DND-41 (cell line): ENCODE results near the gene ITSN2.

Experiments
- ATAC-seq: fragments of 200-7000 bp; cut with Tn5 transposase; 3 replicates; pipeline ENCODE4 v1.9.1; 2021; ENCODE audit warnings: low read depth; ENCODE audit not compliant: insufficient read depth
- DNase-seq: peaks from one replicate; pipeline ENCODE4 v3.0.0-alpha.2; 2020
- H2AFZ ChIP-seq: 2 replicates; pipeline ENCODE4 v1.6.0; 2012; ENCODE audit warnings: low read depth, low read length
- H3K27ac ChIP-seq: 2 replicates; pipeline ENCODE4 v1.5.1; 2012; ENCODE audit warnings: low read length, inconsistent platforms
- H3K27me3 ChIP-seq: fragments of 200-600 bp; sonication (generic); 2 replicates; pipeline ENCODE4 v1.6.0; 2012; ENCODE audit warnings: low read length, mild to moderate bottlenecking, inconsistent platforms; ENCODE audit not compliant: insufficient read depth, poor library complexity
- H3K36me3 ChIP-seq: 2 replicates; pipeline ENCODE4 v1.5.1; 2012; ENCODE audit warnings: low read length, inconsistent platforms; ENCODE audit not compliant: insufficient read depth
- H3K4me1 ChIP-seq: 2 replicates; pipeline ENCODE4 v1.5.1; 2012; ENCODE audit warnings: mild to moderate bottlenecking, low read length; ENCODE audit not compliant: insufficient read depth
- H3K4me2 ChIP-seq: 2 replicates; pipeline ENCODE4 v1.6.0; 2012; ENCODE audit warnings: mild to moderate bottlenecking, moderate library complexity, low read length, inconsistent platforms; ENCODE audit not compliant: insufficient read depth
- H3K4me3 ChIP-seq, 2 experiments: fragments of 200-600 bp in 1 of 2; shearing (Covaris generic) in 1 of 2; 2 replicates each; pipeline ENCODE4 v1.5.1; 2012 to 2016; ENCODE audit warnings: inconsistent platforms in 2 of 2, low read length in 2 of 2, mild to moderate bottlenecking in 2 of 2, low read depth in 1 of 2, moderate library complexity in 1 of 2
- H3K79me2 ChIP-seq: 2 replicates; pipeline ENCODE4 v1.6.0; 2012; ENCODE audit warnings: low read length, inconsistent platforms; ENCODE audit not compliant: insufficient read depth
- H3K9ac ChIP-seq: 2 replicates; pipeline ENCODE4 v1.6.0; 2012; ENCODE audit warnings: low read depth, mild to moderate bottlenecking, inconsistent platforms, low read length, moderate library complexity
- H3K9me3 ChIP-seq: 2 replicates; pipeline ENCODE4 v1.5.1; 2012; ENCODE audit warnings: low read length, moderate library complexity, mild to moderate bottlenecking, inconsistent platforms; ENCODE audit not compliant: insufficient read depth, severe bottlenecking
- H4K20me1 ChIP-seq: 2 replicates; pipeline ENCODE4 v1.6.0; 2012; ENCODE audit warnings: low read length; ENCODE audit not compliant: insufficient read depth
- CTCF ChIP-seq: IDR thresholded peaks from 2 replicates; pipeline ENCODE4 v1.5.1; 2012; ENCODE audit warnings: borderline replicate concordance, low read length, moderate library complexity, mild to moderate bottlenecking; ENCODE audit not compliant: poor library complexity, severe bottlenecking; ENCODE audit errors: extremely low read depth
- EZH2 ChIP-seq: IDR thresholded peaks from 3 replicates; pipeline ENCODE4 v1.6.1; 2012; ENCODE audit warnings: borderline replicate concordance, low read depth, mild to moderate bottlenecking, moderate library complexity, low read length, inconsistent platforms; ENCODE audit not compliant: severe bottlenecking

ITSN2 gene

GRCh38 chr2:24214880-24215279 is 145.5 kb downstream of the ITSN2 start:
- no peaks in the 10 kb centered on the region for H3K79me2 ChIP-seq
- H3K27ac ChIP-seq = no peak overlapping the region
- no peaks in the 10 kb centered on the region for H3K4me1 ChIP-seq
- no peak for ATAC-seq
- peaks cover 21% of the 10 kb centered on the region; the same call in 1 of the 2 replicates for H3K36me3 ChIP-seq
- H3K4me2 ChIP-seq = no peak overlapping the region
- no peak overlapping the region for H3K4me3 ChIP-seq
- H4K20me1 ChIP-seq = no peaks in the 10 kb centered on the region
- no peaks in the 10 kb centered on the region for H3K9me3 ChIP-seq
- no peak overlapping the region for H3K9ac ChIP-seq
- no peak for DNase-seq
- H2AFZ ChIP-seq = no peak overlapping the region
- no peaks in the 10 kb centered on the region for H3K27me3 ChIP-seq
- TF ChIP-seq EZH2 (no peak), CTCF (no peak)

DNA sequence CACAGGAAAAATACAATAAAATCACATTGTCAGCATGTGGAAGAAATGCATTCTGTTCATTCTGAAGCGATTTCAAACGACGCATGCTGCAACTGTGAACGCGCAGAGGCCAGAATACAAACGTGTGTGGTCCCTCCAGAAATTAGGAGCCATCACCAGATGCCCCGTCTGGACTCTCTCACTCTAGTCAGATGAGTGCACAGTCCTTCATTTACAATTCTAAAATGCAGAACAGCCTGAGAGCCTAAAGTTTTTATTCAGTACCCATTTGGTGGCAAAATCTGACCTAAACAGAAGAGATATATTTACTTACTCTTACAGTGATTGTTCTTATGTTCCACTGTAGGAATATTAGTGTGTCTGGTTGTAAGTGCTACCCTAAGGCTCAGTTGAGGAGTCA is 148.9 kb downstream of the ITSN2 start:
- no peaks in the 10 kb centered on the region for H4K20me1 ChIP-seq
- peaks cover 36% of the 10 kb centered on the region for H3K36me3 ChIP-seq
- no peak overlapping the region for H3K27ac ChIP-seq
- H3K9me3 ChIP-seq = no peaks in the 10 kb centered on the region
- no peaks in the 10 kb centered on the region for H3K27me3 ChIP-seq
- H3K4me2 ChIP-seq = no peak overlapping the region
- H3K9ac ChIP-seq = no peak overlapping the region
- H3K79me2 ChIP-seq = no peaks in the 10 kb centered on the region
- ATAC-seq (no peak), DNase-seq (no peak)
- H3K4me3 ChIP-seq = no peak overlapping the region
- H2AFZ ChIP-seq = no peak overlapping the region
- no peak for TF ChIP-seq CTCF
- TF ChIP-seq EZH2 = no peak
- no peaks in the 10 kb centered on the region for H3K4me1 ChIP-seq

DNA sequence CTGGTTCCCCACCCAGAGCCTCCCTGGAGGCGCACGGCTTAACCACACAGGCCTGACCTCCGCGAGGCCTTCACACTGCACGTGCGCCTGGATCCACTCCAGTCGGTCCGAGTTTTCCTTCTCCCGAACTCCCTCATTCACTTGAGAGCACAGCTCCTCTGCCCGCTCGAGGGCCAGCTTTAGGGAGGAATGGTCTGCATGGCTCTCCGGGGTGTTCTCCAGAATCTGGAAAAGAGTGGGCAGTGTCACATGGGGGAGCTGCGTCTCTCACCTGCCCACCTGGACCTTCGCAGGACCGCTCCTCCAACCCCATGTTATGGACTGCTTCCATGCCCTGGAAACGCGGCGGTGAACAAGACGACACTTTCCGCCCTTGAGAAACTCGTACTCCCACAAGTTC is 149.6 kb downstream of the ITSN2 start:
- no peaks in the 10 kb centered on the region for H4K20me1 ChIP-seq
- no peak for TF ChIP-seq CTCF
- no peak for TF ChIP-seq EZH2
- no peaks in the 10 kb centered on the region for H3K4me1 ChIP-seq
- no peak overlapping the region for H3K27ac ChIP-seq
- no peak overlapping the region for H3K4me2 ChIP-seq
- no peaks in the 10 kb centered on the region for H3K9me3 ChIP-seq
- no peaks in the 10 kb centered on the region for H3K27me3 ChIP-seq
- peaks cover 29% of the 10 kb centered on the region for H3K36me3 ChIP-seq
- H3K4me3 ChIP-seq = no peak overlapping the region
- no peaks in the 10 kb centered on the region for H3K79me2 ChIP-seq
- H2AFZ ChIP-seq = no peak overlapping the region
- DNase-seq (no peak), ATAC-seq (no peak)
- no peak overlapping the region for H3K9ac ChIP-seq

DNA sequence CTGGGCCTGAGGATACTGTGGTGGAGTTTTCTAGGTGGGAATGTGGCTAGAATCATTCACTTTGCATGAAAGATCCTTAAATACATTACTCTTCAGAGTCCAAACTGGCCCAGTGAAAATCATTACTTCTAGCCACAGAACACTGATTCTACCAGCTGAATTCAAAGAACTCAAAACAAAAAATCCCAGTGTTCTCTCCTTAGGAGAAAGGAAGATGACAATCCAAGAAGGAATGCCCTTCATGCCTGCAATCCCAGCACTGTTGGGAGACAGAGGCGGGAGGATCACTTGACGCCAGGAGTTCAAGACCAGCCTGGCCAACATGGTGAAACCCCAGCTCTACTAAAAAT is 150.3 kb downstream of the ITSN2 start:
- Histone ChIP-seq H3K27me3 (no peaks in the 10 kb centered on the region), H3K79me2 (no peaks in the 10 kb centered on the region), H4K20me1 (no peaks in the 10 kb centered on the region), H3K36me3 (peaks cover 28% of the 10 kb centered on the region), H3K4me3 (no peak overlapping the region), H3K4me1 (no peaks in the 10 kb centered on the region), H3K4me2 (no peak overlapping the region), H3K27ac (no peak overlapping the region), H3K9me3 (no peaks in the 10 kb centered on the region), H3K9ac (no peak overlapping the region), H2AFZ (no peak overlapping the region)
- TF ChIP-seq CTCF (no peak), EZH2 (no peak)
- DNase-seq (no peak), ATAC-seq (no peak)
